Loucy (cell line): ENCODE measurements around the gene SFMBT2.

Source experiments
- H2AFZ ChIP-seq: fragments of 200-600 bp; sonication (generic); 2 replicates; pipeline ENCODE4 v1.6.0; 2016; ENCODE audit warnings: antibody characterized with exemption, mild to moderate bottlenecking, low read length, moderate library complexity
- H3F3A ChIP-seq: fragments of 200-600 bp; 2 replicates; pipeline ENCODE4 v1.6.0; 2016; ENCODE audit warnings: antibody characterized with exemption, low read depth, mild to moderate bottlenecking
- H3K27me3 ChIP-seq: fragments of 200-600 bp; sonication (generic); 2 replicates; pipeline ENCODE4 v1.6.1; 2014; ENCODE audit warnings: low read length, mild to moderate bottlenecking; ENCODE audit not compliant: insufficient read depth, poor library complexity, severe bottlenecking
- H3K36me3 ChIP-seq: fragments of 200-600 bp; sonication (generic); 2 replicates; pipeline ENCODE4 v1.6.1; 2016; ENCODE audit warnings: low read length; ENCODE audit not compliant: insufficient read depth
- H3K4me1 ChIP-seq: fragments of 200-600 bp; sonication (generic); 2 replicates; pipeline ENCODE4 v1.5.1; 2014; ENCODE audit warnings: low read length, mild to moderate bottlenecking; ENCODE audit not compliant: insufficient read depth, poor library complexity, severe bottlenecking
- H3K4me2 ChIP-seq: fragments of 200-600 bp; sonication (generic); 2 replicates; pipeline ENCODE4 v1.6.0; 2014; ENCODE audit warnings: antibody characterized with exemption, low read length, low read depth, mild to moderate bottlenecking; ENCODE audit not compliant: poor library complexity, severe bottlenecking
- H3K4me3 ChIP-seq: fragments of 200-600 bp; sonication (generic); 2 replicates; pipeline ENCODE4 v1.5.1; 2014; ENCODE audit warnings: low read length, mild to moderate bottlenecking, mixed read lengths; ENCODE audit not compliant: poor library complexity, severe bottlenecking
- H3K79me2 ChIP-seq: fragments of 200-600 bp; sonication (generic); 2 replicates; pipeline ENCODE4 v1.6.1; 2014; ENCODE audit warnings: low read length; ENCODE audit not compliant: insufficient read depth
- H3K9ac ChIP-seq: fragments of 200-600 bp; sonication (generic); 2 replicates; pipeline ENCODE4 v1.6.0; 2014; ENCODE audit warnings: mild to moderate bottlenecking, low read depth, low read length, moderate library complexity; ENCODE audit not compliant: poor library complexity, severe bottlenecking
- H3K9me2 ChIP-seq: fragments of 200-600 bp; sonication (generic); replicated peaks from 2 replicates; pipeline ENCODE4 v1.6.1; 2016; ENCODE audit warnings: low read depth, low read length, mixed read lengths
- H3K9me3 ChIP-seq: fragments of 200-600 bp; sonication (generic); 2 replicates; pipeline ENCODE4 v1.6.1; 2014; ENCODE audit warnings: mild to moderate bottlenecking, antibody characterized with exemption, low read length, low read depth; ENCODE audit not compliant: insufficient read depth
- H4K20me1 ChIP-seq: fragments of 200-600 bp; sonication (generic); 2 replicates; pipeline ENCODE4 v1.6.0; 2014; ENCODE audit warnings: antibody characterized with exemption, low read length, mild to moderate bottlenecking; ENCODE audit not compliant: insufficient read depth, poor library complexity, severe bottlenecking
- CTCF ChIP-seq: fragments of 200-600 bp; sonication (generic); conservative IDR thresholded peaks from 2 replicates; pipeline ENCODE4 v1.5.1; 2014; ENCODE audit warnings: mild to moderate bottlenecking, antibody characterized with exemption, low read length
- EZH2phosphoT487 ChIP-seq: fragments of 200-600 bp; IDR thresholded peaks from 2 replicates; pipeline ENCODE4 v1.6.1; 2018; ENCODE audit warnings: antibody characterized with exemption, mild to moderate bottlenecking, moderate library complexity, borderline replicate concordance

SFMBT2 gene

GRCh38 chr10:7425691-7426090 lies 14.9 kb upstream of the SFMBT2 start:
- no peak overlapping the region for H3K4me3 ChIP-seq
- no peak overlapping the region for H2AFZ ChIP-seq
- no peaks in the 10 kb centered on the region for H3F3A ChIP-seq
- no peak for TF ChIP-seq CTCF
- TF ChIP-seq EZH2phosphoT487, result no peak
- no peaks in the 10 kb centered on the region for H3K4me1 ChIP-seq
- no peaks in the 10 kb centered on the region for H3K27me3 ChIP-seq
- no peaks in the 10 kb centered on the region for H3K9me3 ChIP-seq
- H3K9ac ChIP-seq, result no peak overlapping the region
- no peaks in the 10 kb centered on the region for H3K9me2 ChIP-seq
- H3K4me2 ChIP-seq, result no peak overlapping the region
- no peaks in the 10 kb centered on the region for H3K79me2 ChIP-seq
- no peaks in the 10 kb centered on the region for H4K20me1 ChIP-seq
- no peaks in the 10 kb centered on the region for H3K36me3 ChIP-seq

GRCh38 chr10:7424919-7425318 lies 14.1 kb upstream of the SFMBT2 start:
- H3K27me3 ChIP-seq, result no peaks in the 10 kb centered on the region
- no peak overlapping the region for H3K4me3 ChIP-seq
- no peak overlapping the region for H3K9ac ChIP-seq
- no peaks in the 10 kb centered on the region for H3K79me2 ChIP-seq
- TF ChIP-seq CTCF (no peak), EZH2phosphoT487 (no peak)
- no peaks in the 10 kb centered on the region for H4K20me1 ChIP-seq
- no peaks in the 10 kb centered on the region for H3K9me2 ChIP-seq
- H2AFZ ChIP-seq, result no peak overlapping the region
- no peaks in the 10 kb centered on the region for H3K36me3 ChIP-seq
- H3K9me3 ChIP-seq, result no peaks in the 10 kb centered on the region
- no peaks in the 10 kb centered on the region for H3F3A ChIP-seq
- no peaks in the 10 kb centered on the region for H3K4me1 ChIP-seq
- no peak overlapping the region for H3K4me2 ChIP-seq

GRCh38 chr10:7424315-7424714 lies 13.5 kb upstream of the SFMBT2 start:
- H2AFZ ChIP-seq, result no peak overlapping the region
- TF ChIP-seq EZH2phosphoT487 (no peak), CTCF (no peak)
- H4K20me1 ChIP-seq, result no peaks in the 10 kb centered on the region
- H3K36me3 ChIP-seq, result no peaks in the 10 kb centered on the region
- no peak overlapping the region for H3K9ac ChIP-seq
- no peak overlapping the region for H3K4me2 ChIP-seq
- no peaks in the 10 kb centered on the region for H3K4me1 ChIP-seq
- no peaks in the 10 kb centered on the region for H3F3A ChIP-seq
- H3K9me2 ChIP-seq, result no peaks in the 10 kb centered on the region
- no peaks in the 10 kb centered on the region for H3K27me3 ChIP-seq
- no peaks in the 10 kb centered on the region for H3K9me3 ChIP-seq
- no peaks in the 10 kb centered on the region for H3K79me2 ChIP-seq
- no peak overlapping the region for H3K4me3 ChIP-seq
